ENCODE data around the gene UBE2L6. TPM values are rescaled to one million over a fixed set of nuclear protein-coding genes. Genes with fewer than 3 reads are reported as not detected.

UBE2L6 gene
- total RNA-seq: 12.2 and 19.4 TPM in 2 replicates

GRCh38 chr11:57567515-57568329, at the start of gene UBE2L6:
Gene UBE2L6, minus strand, starts transcription at chr11:57567672. Its CDS starts 61 bp downstream, at chr11:57567611.
- H3K4me3 ChIP-seq (ENCODE audit: low read depth, low read length): peak within 1 kb of the TSS; percentile 68
- TF ChIP-seq CTCF (conservative IDR thresholded peaks at IDR 0.05; ENCODE audit: low read depth, low read length): no peak
- DNase-seq (ENCODE audit: low read depth): no peak

GRCh38 chr11:57616595-57616994, 49.1 kb upstream of the UBE2L6 start:
- TF ChIP-seq CTCF (conservative IDR thresholded peaks at IDR 0.05; ENCODE audit: low read depth, low read length): no peak
- H3K4me3 ChIP-seq (ENCODE audit: low read depth, low read length): no peak overlapping the region
- no peak for DNase-seq (ENCODE audit: low read depth)

- no peak for TF ChIP-seq CTCF (conservative IDR thresholded peaks at IDR 0.05; ENCODE audit: low read depth, low read length)
- no peak overlapping the region for H3K4me3 ChIP-seq (ENCODE audit: low read depth, low read length)
- no peak for DNase-seq (ENCODE audit: low read depth)
Measured at GRCh38 chr11:57615308-57615707, 47.8 kb upstream of the UBE2L6 start.

GRCh38 chr11:57614234-57614772, 46.8 kb upstream of the UBE2L6 start:
- no peak for TF ChIP-seq CTCF (conservative IDR thresholded peaks at IDR 0.05; ENCODE audit: low read depth, low read length)
- H3K4me3 ChIP-seq (ENCODE audit: low read depth, low read length): no peak overlapping the region
- no peak for DNase-seq (ENCODE audit: low read depth)

- no peak overlapping the region for H3K4me3 ChIP-seq (ENCODE audit: low read depth, low read length)
- DNase-seq (ENCODE audit: low read depth): no peak
- TF ChIP-seq CTCF (conservative IDR thresholded peaks at IDR 0.05; ENCODE audit: low read depth, low read length): no peak
Measured at GRCh38 chr11:57610170-57610569, 42.7 kb upstream of the UBE2L6 start.

- no peak overlapping the region for H3K4me3 ChIP-seq (ENCODE audit: low read depth, low read length)
- no peak for TF ChIP-seq CTCF (conservative IDR thresholded peaks at IDR 0.05; ENCODE audit: low read depth, low read length)
- DNase-seq (ENCODE audit: low read depth): no peak
Measured at GRCh38 chr11:57605028-57605420, 37.6 kb upstream of the UBE2L6 start.
